ENCODE data around the gene LIPK. TPM values are rescaled to one million over a fixed set of nuclear protein-coding genes. Genes with fewer than 3 reads are reported as not detected.
"Not testable (repeated sequence)": the region's sequence is repeated elsewhere in the genome, so short reads cannot be mapped to it uniquely, and the experiment has no call there.

LIPK gene
- total RNA-seq, 1 experiment from 2014 or later = not detected

DNA sequence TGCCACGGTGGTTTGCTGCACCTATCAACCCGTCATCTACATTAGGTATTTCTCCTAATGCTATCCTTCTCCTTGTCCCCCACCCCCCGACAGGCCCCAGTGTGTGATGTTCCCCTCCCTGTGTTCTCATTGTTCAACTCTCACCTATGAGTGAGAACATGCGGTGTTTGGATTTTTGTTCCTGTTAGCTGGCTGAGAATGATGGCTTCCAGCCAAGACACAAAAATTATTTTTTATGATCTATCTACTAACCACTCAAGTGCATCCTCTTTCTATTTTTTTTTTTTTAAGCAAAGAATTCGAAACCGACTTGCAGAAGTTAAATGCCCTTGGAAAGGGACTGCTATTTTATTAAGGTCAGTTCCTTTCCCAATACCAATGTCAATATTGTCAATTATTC, 3.3 kb downstream of the LIPK start:
- not testable (repeated sequence) for DNase-seq (ENCODE audit: low read depth)

DNA sequence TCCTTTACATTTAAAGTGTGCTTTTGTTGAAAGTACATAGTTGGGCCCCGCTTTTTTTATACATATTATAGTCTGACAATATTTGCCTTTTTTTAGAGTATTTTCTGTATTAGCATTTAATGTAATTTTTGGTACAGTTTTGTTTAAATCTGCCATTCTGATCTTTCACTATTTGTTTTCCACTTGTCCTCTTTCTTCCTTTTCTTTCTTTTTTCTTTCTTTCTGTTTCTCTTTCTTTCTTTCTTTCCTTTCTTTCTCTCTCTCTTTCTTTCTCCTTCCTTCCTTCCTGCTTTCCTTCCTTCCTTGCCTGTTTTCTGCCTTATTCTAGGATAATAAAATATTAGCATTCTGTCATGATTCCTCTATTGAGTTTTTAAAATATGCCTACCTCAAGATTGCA, 9.5 kb downstream of the LIPK start:
- DNase-seq (ENCODE audit: low read depth) = no peak

DNA sequence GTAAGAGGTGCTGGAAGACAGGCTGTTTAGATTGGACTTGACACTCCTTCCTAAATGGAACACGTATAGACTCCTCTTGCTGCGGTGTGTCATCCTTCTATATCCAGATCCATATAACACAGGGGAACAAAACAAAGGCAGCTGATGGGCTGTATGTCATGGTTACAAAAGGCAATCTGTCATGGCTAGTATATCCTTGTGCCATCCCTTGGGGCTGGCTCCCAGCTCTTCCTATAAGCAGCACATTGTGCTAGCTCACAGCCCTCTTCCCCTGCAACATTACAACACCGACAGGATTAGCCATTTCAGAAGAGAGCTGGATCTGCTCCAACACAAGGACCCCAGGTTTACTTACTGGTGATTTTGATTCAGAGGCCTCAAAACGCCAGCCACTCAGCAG, 15.3 kb downstream of the LIPK start:
- no peak for DNase-seq (ENCODE audit: low read depth)

DNA sequence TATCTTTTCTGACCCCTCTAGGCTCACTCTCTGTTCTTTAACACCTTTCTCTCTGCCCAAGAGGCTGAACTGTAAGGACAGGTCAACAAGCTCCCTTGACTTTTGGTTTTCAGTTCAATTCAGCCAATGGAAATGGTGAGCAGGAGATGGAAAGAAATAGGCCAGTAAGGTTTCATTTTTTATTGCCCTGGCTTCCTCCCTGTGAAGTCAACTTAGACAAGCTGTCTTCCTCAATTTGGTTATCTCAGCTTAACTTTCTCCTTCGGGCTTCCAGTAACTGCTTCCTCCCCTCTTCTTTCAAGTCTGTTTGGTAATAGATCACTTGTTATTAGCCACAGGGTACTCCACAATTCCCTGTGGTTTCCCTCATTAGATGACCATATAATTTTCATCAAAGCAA, 19.7 kb downstream of the LIPK start:
- DNase-seq (ENCODE audit: low read depth) = no peak

DNA sequence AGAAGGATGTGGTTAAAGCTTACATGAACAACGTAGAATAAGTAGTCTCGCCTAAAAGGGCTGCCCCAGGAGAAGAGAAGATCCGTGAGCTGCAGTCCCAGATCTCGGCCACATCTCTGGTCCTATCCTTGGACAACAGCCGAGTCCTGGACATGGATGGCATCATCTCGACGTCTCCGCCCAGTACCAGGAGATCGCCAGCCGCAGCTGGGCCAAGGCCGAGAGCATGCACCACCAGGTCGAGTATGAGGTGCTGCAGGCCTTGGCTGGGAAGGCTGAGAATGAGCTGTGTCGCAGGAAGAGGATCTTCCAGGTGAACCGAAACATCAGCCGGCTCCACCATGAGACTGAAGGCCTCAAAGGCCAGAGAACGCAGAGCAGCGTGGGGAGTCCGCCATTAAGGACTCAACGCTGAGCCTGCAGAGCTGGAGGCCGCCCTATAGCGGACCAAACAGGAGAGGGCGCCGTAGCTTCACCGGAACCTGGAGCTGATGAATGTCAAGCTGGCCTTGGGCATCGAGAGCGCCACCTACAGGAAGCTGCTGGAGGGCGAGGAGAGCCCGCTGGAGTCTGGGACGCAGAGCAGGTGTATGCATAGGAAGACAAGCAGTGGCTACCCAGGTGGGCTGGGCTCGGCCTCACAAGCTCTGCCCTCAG, 22.2 kb downstream of the LIPK start:
- no peak for DNase-seq (ENCODE audit: low read depth)

DNA sequence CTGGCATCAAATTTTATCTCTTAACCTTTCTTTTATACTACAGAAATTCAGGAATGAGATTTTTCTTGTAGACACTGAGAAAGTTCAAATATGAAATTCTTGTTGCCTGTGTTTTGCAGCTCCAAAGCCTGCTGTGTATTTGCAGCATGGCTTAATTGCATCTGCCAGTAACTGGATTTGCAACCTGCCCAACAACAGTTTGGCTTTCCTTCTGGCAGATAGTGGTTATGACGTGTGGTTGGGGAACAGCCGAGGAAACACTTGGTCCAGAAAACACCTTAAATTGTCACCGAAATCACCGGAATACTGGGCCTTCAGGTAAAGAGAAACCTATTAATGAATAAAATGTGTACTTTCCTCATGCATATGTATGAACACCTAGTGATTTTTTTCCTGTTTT, 24.8 kb downstream of the LIPK start:
- DNase-seq (ENCODE audit: low read depth) = no peak

DNA sequence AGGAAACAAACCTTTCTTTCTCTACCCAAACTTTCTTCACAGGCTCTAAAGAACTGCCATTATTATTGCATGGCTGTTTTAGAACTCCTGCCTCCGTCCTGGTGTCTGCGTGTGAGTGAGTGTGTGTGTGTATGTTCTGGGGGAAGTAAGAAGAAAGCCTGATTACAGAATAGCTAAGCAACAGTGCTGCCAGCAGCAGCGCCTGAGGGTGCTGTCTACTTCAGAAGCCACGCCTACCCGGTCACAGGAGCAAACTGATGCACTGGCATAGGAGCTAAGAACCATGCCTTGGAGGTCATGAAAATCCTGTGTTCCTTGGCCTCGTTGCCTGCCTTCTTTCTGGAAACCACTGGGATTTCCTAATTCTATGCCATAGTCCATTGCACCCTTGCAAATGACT, 25.2 kb downstream of the LIPK start:
- DNase-seq (ENCODE audit: low read depth) = no peak

DNA sequence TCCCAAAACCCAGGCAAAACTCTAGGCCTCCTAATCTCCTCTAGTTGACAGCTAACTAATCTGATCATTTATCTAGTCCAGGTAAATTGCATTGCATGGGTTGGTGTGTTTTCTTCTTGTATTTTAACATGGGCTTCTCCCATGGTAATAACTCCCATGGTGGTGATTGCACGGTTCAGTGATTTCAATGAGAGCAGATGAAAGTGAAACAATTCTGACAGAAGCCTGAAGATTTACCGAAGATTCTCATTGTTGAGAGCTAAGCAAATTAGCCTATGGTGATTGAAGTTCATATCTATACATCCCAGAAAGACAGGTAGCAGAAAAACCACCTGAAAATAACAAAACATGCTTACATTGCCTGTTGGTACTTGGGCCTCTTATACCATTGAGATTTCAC, 27.2 kb downstream of the LIPK start:
- no peak for DNase-seq (ENCODE audit: low read depth)

DNA sequence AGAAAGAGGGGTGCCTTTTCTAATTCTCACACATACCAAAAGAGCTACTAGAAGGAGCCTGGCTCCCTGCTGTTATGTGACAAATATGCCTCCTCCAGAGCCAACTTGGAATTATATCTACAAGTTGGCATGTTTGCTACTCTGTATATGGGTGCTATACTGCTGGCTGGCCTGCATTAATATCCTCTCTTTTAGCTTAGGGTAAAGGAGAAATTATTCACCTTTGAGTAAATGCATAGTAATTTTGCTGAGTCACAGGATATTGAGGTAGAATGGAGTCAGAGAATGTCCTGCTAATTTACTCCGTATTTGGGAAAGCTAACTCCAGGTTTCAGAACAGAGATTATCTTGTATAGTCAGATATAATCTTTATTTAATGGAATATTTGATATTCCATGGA, 29.6 kb downstream of the LIPK start:
- DNase-seq (ENCODE audit: low read depth) = peak; percentile 56

DNA sequence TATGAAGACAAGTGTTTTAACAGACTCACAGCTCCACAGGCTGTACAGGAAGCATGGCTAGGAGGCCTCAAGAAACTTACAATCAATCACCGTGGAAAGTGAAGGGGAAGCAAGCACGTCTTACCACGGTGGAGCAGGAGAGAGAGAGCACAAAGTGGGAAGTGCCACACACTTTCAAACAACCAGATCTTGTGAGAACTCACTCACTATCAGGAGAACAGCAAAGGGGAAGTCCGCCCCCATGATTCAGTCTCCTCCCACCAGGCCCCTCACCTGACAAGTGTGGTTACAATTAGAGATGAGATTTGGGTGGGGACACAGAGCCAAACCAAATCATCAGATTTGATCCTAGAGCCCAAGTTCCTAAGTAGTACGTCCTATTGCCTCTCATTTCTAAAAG, 35.9 kb downstream of the LIPK start:
- not testable (repeated sequence) for DNase-seq (ENCODE audit: low read depth)

DNA sequence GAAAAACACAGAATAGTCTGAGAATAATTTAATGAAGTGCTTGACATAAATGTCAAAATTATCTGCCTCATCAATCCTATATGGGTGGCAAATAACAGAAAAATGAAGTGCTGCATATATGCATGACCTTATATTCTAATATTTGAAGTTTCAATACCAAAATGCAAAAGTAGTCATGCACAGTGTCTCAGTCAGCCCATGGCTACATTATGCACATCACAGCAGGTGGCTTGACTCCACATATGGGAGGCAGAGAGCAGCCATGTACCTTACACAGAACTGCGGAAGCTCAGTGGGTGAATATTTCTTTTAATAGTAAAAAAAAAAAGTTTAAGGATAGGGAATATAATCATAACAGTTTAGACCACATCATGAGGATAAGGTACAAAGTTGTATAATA, 36.4 kb downstream of the LIPK start:
- DNase-seq (ENCODE audit: low read depth) = no peak

DNA sequence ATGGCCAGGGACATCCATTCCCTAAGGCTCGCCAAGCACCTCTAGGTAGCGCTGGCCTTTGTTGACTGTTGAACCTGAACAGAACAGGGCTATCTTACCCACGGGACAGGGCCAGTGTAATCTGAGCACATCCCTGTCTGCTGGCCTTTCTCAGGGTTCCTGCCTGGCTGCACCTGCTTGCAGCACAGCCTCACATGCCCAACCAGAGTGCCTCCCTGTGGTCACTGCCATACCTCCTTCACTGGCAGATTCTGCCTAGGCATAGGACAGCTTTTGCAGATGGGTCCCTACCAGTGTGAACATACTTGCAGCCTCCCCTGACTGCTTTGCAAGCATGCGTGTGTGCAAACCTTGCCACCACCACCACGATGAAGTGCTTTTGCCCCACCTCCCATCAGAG, 38.0 kb downstream of the LIPK start:
- DNase-seq (ENCODE audit: low read depth) = peak; percentile 10

DNA sequence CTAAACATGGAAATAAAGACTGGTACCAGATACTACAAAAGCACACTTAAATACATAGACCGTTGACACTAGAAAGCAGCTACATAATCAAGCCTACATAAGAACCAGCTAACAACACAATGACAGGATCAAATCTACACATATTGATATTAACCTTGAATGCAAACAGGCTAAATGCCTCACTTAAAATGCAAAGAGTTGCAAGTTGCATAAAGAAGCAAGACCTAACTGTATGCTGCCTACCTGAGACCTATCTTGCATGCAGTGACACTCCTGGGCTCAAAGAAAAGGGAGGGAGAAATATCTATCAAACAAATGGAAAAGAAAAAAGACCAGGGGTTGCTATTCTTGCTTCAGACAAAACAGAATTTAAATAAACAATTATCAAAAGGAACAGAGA, 39.6 kb downstream of the LIPK start:
- DNase-seq (ENCODE audit: low read depth) = no peak

DNA sequence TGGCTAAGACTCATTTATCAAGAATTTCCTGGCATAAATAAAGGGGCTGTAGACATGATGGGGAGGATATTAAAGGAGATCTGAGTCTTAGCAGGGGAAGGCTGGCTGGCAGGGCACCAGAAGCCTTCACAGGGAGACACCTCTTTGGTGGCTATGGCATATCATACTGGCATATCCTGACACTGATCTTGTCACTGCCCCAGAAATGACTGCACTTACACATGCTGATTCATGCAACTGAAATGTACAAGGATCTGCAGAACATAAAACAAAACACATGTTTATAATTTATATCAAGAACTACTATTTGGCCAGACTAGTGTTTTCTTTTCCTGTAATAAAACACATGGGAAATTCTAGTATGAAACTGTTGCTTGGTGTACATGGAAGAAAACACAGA, 48.2 kb downstream of the LIPK start:
- no peak for DNase-seq (ENCODE audit: low read depth)

DNA sequence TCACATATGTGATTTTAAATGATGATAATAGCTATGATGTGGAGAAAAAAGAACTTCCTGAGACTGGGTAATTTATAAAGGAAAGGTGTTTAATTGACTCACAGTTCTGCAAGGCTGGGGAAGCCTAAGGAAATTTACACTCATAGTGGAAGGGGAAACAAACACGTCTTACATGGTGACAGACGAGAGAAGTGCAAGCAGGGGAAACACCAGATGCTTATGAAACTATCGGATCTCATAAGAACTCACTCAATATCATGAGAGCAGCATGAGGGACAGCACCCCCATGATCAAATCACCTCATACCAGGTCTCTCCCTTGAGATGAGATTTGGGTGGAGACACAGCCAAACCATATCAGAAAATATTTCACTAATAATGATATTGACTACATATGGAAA, 49.7 kb downstream of the LIPK start:
- DNase-seq (ENCODE audit: low read depth) = no peak

DNA sequence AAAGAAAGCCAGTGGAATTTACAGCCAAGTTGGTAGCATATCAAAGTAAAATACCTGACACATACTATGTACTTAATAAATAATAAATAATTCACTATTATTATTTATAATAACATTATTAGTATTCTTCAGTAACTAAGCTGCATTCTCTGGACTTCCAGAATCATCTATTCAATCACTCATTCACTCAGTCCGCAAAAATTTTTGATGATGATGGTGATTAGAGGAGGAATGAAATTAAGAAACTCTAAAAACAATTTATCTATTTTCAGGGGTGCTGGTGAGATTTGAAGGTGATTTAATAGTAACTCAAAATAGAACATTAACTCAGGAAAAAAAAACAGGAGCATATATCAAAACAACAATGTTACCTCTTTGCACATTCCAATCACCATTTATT, 50.6 kb downstream of the LIPK start:
- DNase-seq (ENCODE audit: low read depth) = no peak

DNA sequence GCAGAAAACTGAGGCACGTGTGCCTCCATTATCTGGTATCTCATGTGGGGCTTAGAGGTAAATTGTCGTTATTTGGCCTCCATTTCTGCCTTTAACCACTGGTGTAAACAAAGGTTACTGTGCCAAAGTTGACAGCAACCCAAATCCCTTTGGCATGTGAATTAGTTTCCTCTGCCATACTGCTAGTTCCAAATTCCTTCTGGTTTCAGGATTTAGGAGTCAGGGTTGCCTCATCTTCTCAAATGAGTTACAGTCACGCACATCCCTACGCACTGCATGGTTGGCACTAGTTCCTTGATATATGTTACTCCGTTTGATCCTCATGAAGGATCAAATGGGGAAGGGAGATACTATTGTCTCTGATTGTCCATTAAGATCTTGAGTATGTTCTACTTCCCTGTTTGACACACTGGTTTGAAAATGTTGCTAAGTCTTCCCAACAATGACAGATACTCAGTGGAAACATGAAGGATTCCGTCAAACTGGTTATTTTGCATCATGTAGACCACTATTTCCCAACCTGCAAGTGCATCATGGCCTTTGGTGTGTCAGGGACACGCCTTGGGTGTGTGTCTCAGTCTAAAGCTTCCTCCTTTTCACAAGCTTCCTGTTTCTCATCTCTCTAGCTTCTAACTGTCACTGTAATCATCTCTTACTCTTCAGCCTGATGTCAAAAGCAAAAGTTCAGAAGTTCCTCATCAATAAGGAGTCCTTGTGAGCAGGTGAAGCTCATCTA, 53.5 kb downstream of the LIPK start, which contains the start of gene LIPN:
Gene LIPN, plus strand, starts transcription at position 655 of the 736 bp plus-strand sequence. CDS start 1,386 bp downstream, outside the sequence.
- DNase-seq (ENCODE audit: low read depth) = no peak

DNA sequence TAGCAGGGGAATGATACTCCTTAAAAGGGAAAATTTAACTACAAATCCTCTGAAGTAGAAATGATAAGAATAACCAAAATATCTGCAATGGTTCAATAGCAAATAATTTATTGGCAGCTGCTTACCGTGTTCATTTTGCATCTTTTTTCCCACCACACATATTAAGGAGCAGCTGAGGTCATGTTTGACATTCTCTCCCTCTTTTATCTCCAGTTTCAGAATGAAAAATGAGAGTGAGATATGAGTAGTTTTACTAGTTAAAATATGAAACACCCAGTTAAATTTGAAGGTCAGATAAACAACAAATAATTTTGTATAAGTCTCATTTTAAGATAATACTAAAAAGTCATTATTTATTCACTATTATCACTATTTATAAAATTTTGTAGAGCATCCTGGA, 56.9 kb downstream of the LIPK start:
- no peak for DNase-seq (ENCODE audit: low read depth)

DNA sequence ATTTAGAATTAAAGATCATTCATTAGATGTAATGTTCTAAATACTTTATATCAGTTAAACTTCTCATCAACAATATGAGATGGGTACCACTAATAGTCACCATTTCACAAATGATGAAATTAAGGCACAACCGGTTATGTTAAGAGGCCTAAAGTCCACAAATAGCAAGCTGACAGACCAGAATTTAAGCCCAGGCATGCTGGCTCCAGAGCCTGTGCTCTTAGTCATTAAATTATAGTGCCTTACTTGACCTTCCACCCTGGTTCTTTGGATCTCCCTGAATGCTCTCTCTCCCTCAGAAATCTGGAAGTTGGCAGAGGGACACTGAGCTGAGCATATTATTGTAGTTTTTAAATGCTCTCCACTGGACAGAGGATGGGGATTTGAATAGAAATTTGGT, 57.4 kb downstream of the LIPK start:
- DNase-seq (ENCODE audit: low read depth) = no peak

DNA sequence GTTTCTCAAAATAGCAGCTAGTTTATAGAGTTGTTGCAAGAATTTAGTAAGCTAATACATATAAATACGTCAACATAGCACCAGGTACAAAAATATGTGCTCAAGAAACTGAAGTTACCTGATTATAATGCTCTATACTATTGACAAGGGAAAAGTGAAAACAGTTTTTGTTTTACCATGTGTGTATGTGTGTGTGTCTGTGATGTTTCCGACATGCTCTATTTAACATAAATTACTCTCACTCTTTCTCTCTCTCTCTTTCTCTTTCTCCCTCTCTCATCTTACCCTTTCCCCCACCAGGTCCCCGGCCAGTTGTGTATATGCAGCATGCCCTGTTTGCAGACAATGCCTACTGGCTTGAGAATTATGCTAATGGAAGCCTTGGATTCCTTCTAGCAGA, 58.1 kb downstream of the LIPK start:
- no peak for DNase-seq (ENCODE audit: low read depth)

DNA sequence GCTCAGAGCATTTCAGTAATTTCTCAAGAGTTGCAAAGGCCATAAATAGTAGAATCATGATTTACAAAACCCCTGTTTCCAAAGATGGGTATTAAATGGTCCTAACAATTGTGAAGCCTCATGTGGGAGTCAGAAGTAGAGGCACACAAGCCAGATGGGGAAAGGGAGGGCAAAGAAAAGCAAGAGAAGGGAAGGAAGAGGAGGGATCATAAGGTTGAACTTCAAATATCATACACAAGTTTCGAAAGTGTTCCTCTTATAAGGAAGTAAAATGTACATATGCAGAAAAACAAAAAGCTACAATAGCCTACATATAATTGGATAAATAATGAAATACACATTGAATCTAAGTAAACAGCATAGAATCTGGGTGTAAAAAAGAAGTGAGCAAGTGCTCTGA, 59.8 kb downstream of the LIPK start:
- DNase-seq (ENCODE audit: low read depth) = no peak

DNA sequence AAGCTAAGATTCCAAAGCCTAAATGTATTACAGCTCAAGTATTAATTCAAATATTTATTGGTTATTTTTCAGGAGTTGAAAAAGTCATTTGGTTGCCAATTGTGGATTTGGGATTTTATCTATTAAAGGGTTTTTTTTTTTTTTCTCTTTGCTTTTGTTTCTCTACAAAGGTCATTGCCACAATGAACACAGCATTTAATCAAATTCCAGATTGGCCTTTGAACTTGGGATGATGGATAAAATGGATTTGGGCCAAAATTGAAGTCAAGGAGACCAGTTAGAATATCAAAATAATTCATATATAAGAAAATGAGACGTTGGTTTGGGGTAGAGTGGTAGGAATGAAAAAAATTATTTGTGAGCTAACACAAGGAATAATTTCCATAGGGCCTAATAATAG, 63.3 kb downstream of the LIPK start:
- DNase-seq (ENCODE audit: low read depth) = no peak

DNA sequence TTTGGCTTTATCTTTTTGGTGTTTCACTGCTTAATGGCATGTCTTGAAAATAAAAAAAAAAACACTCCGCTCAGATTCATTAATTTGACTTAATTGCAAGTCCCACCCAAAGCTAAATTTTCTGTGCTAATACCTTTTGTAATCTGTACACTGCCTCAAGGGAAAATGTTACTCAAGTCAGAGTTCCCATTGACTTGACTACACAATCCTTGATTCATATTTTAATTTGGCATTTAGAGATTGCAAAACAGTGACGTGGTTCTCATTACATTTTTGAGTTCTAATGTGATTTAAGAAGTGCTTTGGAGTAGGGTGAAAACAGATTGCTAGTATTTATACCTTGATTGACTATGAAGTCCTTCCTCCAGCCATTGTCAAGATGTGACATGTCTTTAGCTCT, 75.2 kb downstream of the LIPK start:
- DNase-seq (ENCODE audit: low read depth) = no peak
